Stimulated activated CD8-positive, alpha-beta memory T cell treated with anti-CD3 and anti-CD28 coated beads, Interleukin-7, amount 100 ng/mL, for 4 hours (primary cell): ENCODE measurements around the gene CDK17.

Source experiments
- DNase-seq, 2 donors: peaks; one replicate each; pipeline ENCODE4 v3.0.0-alpha.2; 2020; ENCODE audit warnings: low read depth in 2 of 2

CDK17 gene

DNA sequence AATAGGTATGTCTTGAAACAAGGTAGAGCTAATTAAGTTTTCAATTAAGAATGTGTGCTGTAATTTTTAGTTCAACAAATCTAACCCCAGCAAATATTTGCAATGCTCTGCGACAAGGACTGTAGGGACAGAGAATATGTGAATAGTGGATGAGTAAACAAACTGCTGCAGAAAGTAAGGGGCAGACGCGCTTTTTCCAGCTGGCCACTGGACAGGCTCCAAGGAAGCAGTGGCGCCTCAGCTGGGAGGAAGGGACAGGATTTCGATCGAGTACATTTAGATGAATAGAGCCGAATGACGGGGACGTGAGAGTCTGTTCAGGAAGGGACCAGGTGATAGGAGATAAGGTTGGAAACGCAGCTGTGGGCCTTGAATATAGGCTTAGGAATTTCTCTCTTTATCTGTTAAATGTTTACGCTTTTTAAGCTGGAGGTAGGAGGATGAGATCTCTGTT is 136.8 kb downstream of the CDK17 start:
- DNase-seq = no peak

DNA sequence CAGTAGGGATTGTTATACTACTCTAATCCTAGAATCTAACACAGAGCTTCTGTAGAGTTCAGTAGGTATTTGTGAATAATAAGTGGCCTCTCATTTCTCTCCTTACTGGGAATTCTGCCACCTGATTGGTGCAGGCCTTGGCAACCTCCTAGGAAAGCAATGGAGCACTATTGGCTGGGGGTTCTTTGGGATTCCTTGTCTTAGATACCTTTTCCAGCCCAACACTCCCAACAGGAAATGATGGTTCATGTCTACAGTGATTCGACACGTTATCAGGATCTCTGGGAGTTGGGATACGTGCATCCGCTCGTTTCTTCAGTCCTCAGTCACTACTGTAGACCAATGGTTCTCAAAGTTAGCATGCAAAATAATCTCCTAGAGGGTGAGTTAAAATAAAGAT is 138.7 kb downstream of the CDK17 start:
- no peak for DNase-seq

DNA sequence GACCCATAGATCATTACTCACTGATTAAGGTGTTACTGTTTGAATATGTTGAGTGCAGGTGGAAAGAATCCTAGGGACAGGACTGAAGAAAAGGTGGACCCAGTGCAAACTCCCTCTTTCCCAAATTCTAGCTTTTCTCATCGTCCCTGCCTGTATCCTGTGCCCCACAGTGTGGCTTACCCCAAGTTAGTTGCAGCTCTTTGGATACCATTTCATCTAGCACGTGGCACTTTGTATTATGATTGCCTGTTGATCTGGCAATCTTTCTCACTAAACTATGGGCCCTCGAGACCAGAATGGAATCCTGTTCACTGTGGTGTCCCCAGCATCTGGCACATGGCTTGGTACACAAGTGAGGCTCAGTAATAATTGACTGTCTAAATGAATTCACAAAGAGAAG is 139.6 kb downstream of the CDK17 start:
- no peak for DNase-seq

DNA sequence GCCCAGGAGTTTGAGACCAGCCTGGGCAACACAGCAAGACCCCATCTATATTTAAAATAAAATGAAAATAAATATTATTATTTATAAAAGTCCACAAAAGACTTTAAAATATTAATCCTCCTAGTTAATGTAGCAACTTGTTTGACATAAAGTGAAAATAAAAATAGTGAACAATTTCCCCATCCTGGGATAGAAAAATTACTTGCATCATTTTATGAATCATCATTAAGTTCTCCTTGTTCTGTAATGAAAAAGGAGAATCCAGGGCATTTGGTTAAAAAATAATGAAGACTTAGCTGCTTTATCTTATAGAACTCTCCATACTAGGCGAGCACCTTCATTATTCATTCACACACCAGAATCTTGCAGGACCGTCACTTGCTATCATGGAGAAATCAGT is 140.0 kb downstream of the CDK17 start:
- DNase-seq = no peak

DNA sequence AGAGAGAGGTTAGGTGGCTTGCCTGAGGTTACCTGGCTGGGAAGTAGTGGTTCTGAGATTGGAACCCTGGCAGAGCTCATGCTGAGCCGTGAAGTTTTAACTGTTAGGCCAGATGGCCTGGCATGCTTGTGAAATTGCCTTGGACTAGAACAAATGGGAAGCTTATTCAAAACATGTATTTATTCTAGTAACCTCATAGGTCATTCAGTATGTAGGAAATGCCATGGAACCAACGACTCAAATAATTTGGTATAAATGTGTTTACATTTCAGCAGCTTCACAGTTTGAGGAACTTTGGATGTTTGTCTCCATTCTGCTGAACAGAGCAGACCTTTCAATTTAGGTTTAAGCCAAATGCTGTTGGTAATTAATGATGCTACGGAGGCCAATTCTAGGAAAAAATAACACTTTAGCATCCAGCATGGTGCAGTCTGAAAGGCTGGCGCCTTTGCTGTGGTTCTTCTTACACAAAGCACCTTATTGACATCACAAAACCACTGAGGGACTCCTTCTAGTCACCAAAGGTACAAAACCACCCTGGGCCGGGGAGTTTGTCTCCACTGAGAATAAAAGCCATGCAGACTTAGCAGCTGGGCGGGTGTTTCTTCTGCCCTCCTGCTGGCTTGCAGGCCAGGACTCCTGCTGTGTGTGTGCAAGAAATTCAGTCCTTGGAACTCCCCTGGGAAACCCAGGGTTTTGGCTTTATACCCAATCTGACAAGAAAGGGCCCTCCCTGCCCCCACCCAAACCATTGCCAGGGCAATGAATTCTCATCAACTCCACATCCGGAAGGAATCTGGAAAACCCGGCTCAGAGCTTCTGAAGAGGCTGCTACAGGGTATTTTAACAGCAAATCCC is 141.9 kb downstream of the CDK17 start:
- no peak for DNase-seq

- no peak for DNase-seq
These were observed 142.6 kb downstream of the CDK17 start for GRCh38 chr12:96257550-96258103.

- no peak for DNase-seq
These were observed 143.4 kb downstream of the CDK17 start for GRCh38 chr12:96256672-96257361.

DNA sequence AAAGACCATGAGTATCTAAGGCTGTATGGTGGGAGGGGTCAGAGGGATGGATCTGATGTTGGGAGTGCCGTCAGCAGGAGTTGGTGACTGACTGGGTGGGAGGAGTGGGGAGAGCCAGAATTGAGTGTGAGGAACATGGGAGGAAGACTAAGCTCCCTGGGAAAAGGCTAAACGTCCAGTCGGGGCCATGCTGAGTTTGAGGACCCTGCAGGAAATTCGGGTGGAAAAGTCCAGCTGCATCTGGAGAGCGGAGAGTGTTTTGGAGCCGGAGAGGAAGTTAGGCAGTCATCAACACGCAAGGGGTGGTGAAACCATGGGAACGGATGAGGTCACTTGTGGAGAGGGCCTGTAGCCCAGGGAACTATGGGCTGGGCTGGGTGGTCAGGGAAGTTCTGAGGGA is 145.2 kb downstream of the CDK17 start:
- no peak for DNase-seq

- DNase-seq = no peak
These were observed 150.0 kb downstream of the CDK17 start for GRCh38 chr12:96250119-96250685.

DNA sequence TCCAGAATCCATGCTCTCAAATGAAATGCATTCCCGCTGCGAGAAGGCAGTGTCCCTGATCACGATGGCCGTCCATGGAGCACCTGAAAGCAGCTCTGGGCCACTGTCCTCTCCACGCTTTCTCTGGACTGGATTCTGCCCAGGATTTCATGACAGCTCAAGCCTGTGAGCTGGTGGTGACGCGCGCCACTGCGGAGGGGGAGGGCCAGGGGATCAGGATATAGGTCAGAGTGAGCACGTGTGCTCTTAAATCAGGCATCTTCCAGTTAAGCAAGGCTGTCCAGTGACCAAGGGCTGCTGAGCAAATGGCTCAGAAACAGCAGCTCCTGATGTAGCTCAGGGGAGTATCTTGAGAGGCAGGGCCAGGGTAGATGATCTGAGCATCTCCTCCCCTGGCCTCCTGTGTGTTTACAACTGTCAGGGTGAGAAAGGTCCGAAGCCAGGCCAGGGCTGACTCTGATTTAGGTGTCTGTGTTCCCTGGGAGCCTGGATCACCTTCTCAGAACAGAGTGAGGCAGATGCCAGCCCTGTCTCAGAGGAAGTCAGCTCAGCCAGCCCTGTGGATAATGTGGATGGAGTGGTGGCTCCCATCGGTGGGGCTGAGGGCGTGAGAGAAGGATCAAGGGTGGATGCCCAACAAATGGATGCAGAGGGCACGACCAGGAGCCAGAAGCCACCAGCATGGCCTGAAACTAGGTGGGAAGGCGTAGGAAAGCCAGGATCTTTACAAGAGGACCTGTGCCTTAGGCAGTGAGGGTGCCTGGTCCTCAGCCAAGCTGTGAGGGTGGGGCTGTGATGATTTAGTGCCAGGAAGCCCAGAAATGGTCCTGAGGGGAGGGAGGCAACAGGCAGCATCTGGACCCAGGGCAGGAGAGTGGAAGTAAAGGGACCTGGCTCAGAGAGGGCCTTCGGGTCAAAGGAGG is 150.8 kb downstream of the CDK17 start:
- DNase-seq = no peak

- DNase-seq = no peak
These were observed 151.9 kb downstream of the CDK17 start for GRCh38 chr12:96248136-96248931.

- no peak for DNase-seq
These were observed 152.7 kb downstream of the CDK17 start for GRCh38 chr12:96247563-96247962.

GRCh38 chr12:96246926-96247505 is 153.2 kb downstream of the CDK17 start:
- DNase-seq = no peak

GRCh38 chr12:96244826-96245225 is 155.4 kb downstream of the CDK17 start:
- DNase-seq = no peak

- no peak for DNase-seq
These were observed 157.6 kb downstream of the CDK17 start for GRCh38 chr12:96242597-96242996.

DNA sequence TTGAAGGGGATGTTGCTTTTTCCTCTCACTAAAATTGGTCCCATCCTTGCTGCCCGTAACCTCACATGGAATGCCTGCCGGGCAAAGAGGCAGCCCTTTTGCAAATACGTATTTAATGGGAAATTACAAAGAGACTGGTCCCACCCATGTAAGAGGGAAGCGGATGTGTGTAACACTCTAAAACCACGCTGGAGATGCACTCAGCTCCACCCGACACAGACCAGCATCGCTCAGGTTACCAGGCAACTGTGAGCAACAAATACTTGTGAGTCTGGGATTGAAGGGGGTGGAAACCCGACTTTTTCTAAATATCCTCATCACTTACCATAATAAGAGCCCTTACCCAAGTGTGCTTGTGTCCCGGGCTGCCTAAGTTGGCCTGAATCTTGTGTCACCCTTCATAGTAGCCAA is 158.4 kb downstream of the CDK17 start:
- DNase-seq = peak; percentile 53 to 59

GRCh38 chr12:96241431-96241830 is 158.8 kb downstream of the CDK17 start:
- DNase-seq = no peak

- no peak for DNase-seq
These were observed 159.6 kb downstream of the CDK17 start for GRCh38 chr12:96240656-96241055.

DNA sequence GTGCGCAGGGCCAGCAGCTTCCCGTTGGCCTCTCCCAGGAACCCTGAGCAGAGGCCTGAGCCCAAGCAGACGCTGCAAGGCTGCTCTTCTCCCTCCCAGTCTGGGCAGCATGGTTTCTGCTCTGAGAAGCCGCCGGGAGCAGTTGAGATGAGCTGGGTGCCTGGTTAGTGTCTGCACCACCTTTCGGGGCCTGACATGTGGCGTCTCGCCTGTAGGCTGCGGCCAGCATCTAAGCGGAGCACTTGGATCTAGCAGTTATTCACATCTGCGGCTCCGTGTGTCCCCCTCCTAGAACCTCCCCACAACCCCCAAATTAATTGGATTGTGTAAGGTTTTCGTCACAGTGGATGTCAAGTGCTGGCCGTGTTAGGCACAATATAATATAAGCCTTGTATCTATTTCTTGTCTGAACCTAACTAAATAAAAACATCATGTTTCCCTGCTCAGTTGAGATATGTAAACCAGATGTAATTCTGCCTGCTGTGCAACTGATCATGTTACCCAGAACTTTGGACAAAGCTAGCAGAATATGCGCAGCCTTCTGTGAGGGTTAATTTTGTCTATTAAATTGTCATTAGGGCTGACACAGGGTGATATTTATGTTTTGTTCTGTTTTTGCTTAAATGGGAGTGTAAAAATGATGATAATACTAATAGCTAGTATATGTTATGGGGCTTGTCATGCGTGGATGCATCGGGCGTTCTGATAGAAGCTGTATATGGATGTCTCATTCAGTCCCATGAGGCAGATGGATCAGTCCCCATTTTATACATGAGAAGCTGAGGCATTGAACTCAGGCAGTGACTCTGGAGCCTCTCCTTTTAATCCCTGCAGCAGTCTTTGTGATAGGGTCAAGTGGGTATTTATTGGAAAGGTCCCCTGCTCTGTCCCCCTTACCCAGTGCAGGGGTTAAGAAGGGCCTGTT is 160.3 kb downstream of the CDK17 start:
- DNase-seq = no peak
